Activated effector memory CD4-positive, alpha-beta T cell treated with anti-CD3 and anti-CD28 coated beads, Interleukin-2, amount 50 U/mL, for 16 hours (primary cell): ENCODE data around the gene ELP4.

Experiments used
- DNase-seq: peaks from one replicate; pipeline ENCODE4 v3.0.0-alpha.2; 2020

Gene ELP4

GRCh38 chr11:31802990-31803812 is 293.6 kb downstream of the ELP4 start:
- no peak for DNase-seq

GRCh38 chr11:31803813-31804311 is 294.3 kb downstream of the ELP4 start:
- DNase-seq = no peak

- no peak for DNase-seq
These were observed 294.9 kb downstream of the ELP4 start for GRCh38 chr11:31804312-31805036.

GRCh38 chr11:31805037-31805628 is 295.6 kb downstream of the ELP4 start:
- DNase-seq = peak; percentile 52

- DNase-seq = peak; percentile 58
These were observed 296.1 kb downstream of the ELP4 start for GRCh38 chr11:31805629-31806185.

- DNase-seq = no peak
These were observed 296.8 kb downstream of the ELP4 start for GRCh38 chr11:31806186-31806927.

GRCh38 chr11:31806928-31807798 is 297.6 kb downstream of the ELP4 start:
- no peak for DNase-seq

- DNase-seq = no peak
These were observed 298.5 kb downstream of the ELP4 start for GRCh38 chr11:31807799-31808667.

- DNase-seq = no peak
These were observed 299.4 kb downstream of the ELP4 start for GRCh38 chr11:31808721-31809540.

GRCh38 chr11:31809541-31809856 is 299.9 kb downstream of the ELP4 start:
- DNase-seq = no peak

- no peak for DNase-seq
These were observed 300.6 kb downstream of the ELP4 start for GRCh38 chr11:31809857-31810778.

- DNase-seq = peak; percentile 77
These were observed 301.4 kb downstream of the ELP4 start, which contains the start of gene PAX6 for GRCh38 chr11:31810779-31811647. Gene PAX6 (minus strand): TSS chr11:31811322. CDS start chr11:31806411, 4,911 bp downstream.

GRCh38 chr11:31812383-31813381 is 303.1 kb downstream of the ELP4 start:
- DNase-seq = no peak

GRCh38 chr11:31813391-31814175 is 304.0 kb downstream of the ELP4 start:
- DNase-seq = no peak

GRCh38 chr11:31814176-31814868 is 304.8 kb downstream of the ELP4 start:
- DNase-seq = no peak
